ENCODE measurements around the gene ADAMTS18.
"Not testable (repeated sequence)": the region's sequence is repeated elsewhere in the genome, so short reads cannot be mapped to it uniquely, and the experiment has no call there.

ADAMTS18 gene

GRCh38 chr16:77434530-77435271 is at the start of gene ADAMTS18:
Gene ADAMTS18 (minus strand): TSS chr16:77435034. CDS start chr16:77434695, 339 bp downstream.
- no peak for DNase-seq (ENCODE audit: low spot score in 2 of 2)

DNA sequence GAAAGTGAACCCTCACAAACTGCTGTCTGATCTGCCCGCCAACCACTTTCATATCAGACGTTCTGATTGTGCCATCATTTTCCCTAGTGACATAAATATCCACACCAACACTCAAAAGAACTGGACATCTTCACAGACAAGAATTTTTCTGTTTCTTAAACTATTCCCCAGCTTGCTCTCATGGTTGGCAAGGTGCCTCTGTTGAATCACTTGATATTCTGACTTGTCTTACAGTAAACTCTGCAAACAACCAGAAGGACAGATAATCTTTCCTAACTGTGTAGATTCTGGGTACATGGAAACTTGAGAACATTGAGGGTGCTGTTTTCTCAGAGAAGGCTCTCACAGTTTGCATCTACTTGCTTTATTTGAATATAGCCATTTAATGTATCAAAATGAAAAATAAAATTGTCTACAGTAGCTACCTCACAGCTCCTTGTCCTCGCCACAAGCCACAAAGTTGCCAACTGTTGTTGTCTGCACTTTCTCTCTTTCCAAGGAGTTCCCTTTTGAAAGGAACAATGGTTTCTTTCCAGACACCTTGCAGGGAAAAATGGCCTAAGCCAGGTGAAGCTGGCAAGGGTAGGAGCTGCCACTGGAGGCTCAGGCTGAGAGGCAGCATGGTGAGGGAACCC is 46.0 kb upstream of the ADAMTS18 start:
- H3K36me3 ChIP-seq (replicated peaks) = no peaks in the 10 kb centered on the region
- H3K9me3 ChIP-seq = no peaks in the 10 kb centered on the region
- H3K27me3 ChIP-seq (ENCODE audit: low read depth) = no peaks in the 10 kb centered on the region
- DNase-seq (ENCODE audit: low spot score in 2 of 2) = no peak
- in situ Hi-C loops (cut with MboI; ENCODE audit: low sequenced_read_pairs) = no loop called here
- no peak overlapping the region for H3K4me3 ChIP-seq
- H3K4me1 ChIP-seq = no peaks in the 10 kb centered on the region

More at GRCh38 chr16:77434530-77435271, at the start of gene ADAMTS18:
- Histone ChIP-seq H3K27me3 (ENCODE audit: low read depth) (peaks cover 11% of the 10 kb centered on the region), H3K4me1 (no peaks in the 10 kb centered on the region), H3K36me3 (replicated peaks) (no peaks in the 10 kb centered on the region), H3K4me3 (no peak within 1 kb of the TSS), H3K9me3 (no peaks in the 10 kb centered on the region)
- in situ Hi-C loops (cut with MboI; ENCODE audit: low sequenced_read_pairs) = no loop called here

DNA sequence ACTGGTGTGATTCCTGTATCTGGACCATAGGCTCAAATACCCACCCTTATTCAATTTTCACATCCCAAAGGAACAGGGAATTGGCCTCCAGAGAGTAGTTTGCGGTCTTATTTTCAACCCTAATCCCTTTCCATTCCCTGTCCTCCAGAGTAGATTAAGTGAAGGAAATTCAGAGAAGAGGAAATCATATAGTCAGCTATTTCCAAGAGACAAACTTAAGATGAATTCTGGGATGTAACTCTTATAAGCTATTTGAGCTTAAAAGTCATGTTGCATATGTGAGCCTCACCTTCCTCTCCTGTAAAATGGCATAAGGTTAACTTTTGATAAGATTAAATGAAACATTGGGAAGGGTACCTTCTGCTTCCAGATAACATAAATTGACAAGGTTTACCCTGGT is 37.4 kb upstream of the ADAMTS18 start:
- no peak for DNase-seq (ENCODE audit: low spot score in 2 of 2)
- H3K4me3 ChIP-seq = no peak overlapping the region
- in situ Hi-C loops (cut with MboI; ENCODE audit: low sequenced_read_pairs) = no loop called here
- H3K27me3 ChIP-seq (ENCODE audit: low read depth) = no peaks in the 10 kb centered on the region
- H3K9me3 ChIP-seq = no peaks in the 10 kb centered on the region
- no peaks in the 10 kb centered on the region for H3K36me3 ChIP-seq (replicated peaks)
- no peaks in the 10 kb centered on the region for H3K4me1 ChIP-seq

DNA sequence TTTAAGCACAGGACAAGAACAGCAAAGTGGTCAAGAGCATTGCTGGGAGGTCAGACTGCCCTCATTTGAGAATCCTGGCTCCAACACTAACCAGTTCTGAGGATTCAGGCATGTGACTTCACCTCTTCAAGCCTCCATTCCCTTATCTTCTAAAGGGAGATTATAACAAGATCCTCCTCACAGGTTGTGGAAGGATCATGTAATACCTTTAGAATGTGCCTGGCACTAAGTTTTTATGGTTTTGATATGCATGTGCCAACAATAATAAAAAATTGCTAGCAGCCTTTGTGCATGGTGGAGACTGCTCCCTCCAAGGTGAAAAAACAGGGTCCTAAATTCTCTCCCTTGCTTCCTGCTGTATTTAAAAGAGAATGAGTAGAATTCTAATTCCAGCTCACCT is 36.0 kb upstream of the ADAMTS18 start:
- Histone ChIP-seq H3K4me3 (no peak overlapping the region), H3K36me3 (replicated peaks) (no peaks in the 10 kb centered on the region), H3K9me3 (no peaks in the 10 kb centered on the region), H3K27me3 (ENCODE audit: low read depth) (no peaks in the 10 kb centered on the region), H3K4me1 (no peaks in the 10 kb centered on the region)
- DNase-seq (ENCODE audit: low spot score in 2 of 2) = no peak
- in situ Hi-C loops (cut with MboI; ENCODE audit: low sequenced_read_pairs) = no loop called here

DNA sequence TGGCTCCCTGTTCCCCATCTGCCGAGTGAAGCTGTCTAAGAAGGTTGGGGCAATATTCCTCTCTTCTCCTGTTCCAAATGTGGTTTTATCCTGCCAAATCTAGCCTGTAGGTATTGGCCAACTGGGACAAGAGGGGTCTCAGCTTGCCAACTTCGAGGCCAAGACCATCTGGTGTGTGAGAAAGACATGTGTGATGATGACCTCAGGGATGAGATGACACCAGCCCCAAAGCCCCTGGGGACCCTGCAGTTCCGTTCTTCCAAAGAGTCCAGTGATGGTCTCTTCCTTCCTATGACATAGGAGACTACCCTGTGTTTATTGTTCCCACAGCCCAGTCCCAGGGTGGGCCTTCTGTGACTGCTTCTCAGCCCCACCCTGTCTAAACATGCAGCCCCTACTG is 34.8 kb upstream of the ADAMTS18 start:
- in situ Hi-C loops (cut with MboI; ENCODE audit: low sequenced_read_pairs) = no loop called here
- Histone ChIP-seq H3K4me3 (no peak overlapping the region), H3K36me3 (replicated peaks) (no peaks in the 10 kb centered on the region), H3K27me3 (ENCODE audit: low read depth) (no peaks in the 10 kb centered on the region), H3K4me1 (no peaks in the 10 kb centered on the region), H3K9me3 (no peaks in the 10 kb centered on the region)
- DNase-seq (ENCODE audit: low spot score in 2 of 2) = no peak

DNA sequence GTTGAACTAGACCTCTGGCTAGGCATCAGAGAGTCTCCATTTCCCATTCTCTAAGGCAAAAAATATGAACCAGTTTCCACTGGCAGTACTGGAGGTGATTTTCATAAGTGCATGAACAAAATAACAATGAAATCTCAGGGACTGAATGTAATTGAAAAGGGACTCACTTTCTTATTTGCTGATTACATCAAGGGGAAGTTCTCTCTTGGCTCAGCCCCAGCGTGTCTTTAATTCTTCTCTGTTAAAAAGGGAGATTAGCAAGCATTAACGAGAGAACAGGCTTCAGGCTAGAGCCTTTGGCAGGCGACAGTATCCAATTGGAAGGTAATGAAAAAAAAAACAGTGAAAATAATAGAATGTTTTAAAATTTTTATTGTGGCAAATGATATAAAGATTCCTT is 34.0 kb upstream of the ADAMTS18 start:
- Histone ChIP-seq H3K9me3 (no peaks in the 10 kb centered on the region), H3K27me3 (ENCODE audit: low read depth) (no peaks in the 10 kb centered on the region), H3K36me3 (replicated peaks) (no peaks in the 10 kb centered on the region), H3K4me3 (no peak overlapping the region), H3K4me1 (no peaks in the 10 kb centered on the region)
- no peak for DNase-seq (ENCODE audit: low spot score in 2 of 2)
- in situ Hi-C loops (cut with MboI; ENCODE audit: low sequenced_read_pairs) = no loop called here

DNA sequence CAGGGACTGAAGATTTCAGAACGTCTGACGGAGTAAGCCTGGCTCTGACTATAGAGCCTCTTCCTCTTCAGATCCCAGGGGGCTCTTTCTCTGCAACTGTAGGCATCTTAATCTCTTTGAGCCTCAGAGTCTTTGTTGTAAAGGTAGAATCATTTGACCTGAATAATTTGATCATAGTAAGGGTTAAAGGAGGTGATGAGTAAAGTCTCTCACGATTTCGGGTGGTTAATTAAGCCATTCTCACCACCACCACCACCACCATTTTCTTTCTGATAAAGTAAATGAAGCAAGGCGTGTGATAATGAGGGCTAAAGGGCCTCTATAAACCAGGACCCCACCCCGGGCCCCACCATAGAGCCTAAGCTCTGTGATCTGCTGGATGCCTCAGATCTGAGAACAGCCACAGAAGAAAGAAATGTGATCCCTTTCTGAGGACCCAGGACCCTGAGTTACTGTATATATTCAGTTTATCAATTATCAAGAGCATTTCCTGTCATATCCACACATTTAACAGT is 33.0 kb upstream of the ADAMTS18 start:
- H3K9me3 ChIP-seq = no peaks in the 10 kb centered on the region
- in situ Hi-C loops (cut with MboI; ENCODE audit: low sequenced_read_pairs) = no loop called here

GRCh38 chr16:77463659-77464058 is 28.8 kb upstream of the ADAMTS18 start:
- H3K27me3 ChIP-seq (ENCODE audit: low read depth); H3K36me3 ChIP-seq (replicated peaks); H3K4me3 ChIP-seq; H3K9me3 ChIP-seq; in situ Hi-C loops (cut with MboI; ENCODE audit: low sequenced_read_pairs); DNase-seq (ENCODE audit: low spot score in 2 of 2); H3K4me1 ChIP-seq: not testable (repeated sequence)

More for the DNA sequence above, 33.0 kb upstream of the ADAMTS18 start:
- H3K36me3 ChIP-seq (replicated peaks) = no peaks in the 10 kb centered on the region
- no peaks in the 10 kb centered on the region for H3K4me1 ChIP-seq
- no peak overlapping the region for H3K4me3 ChIP-seq
- DNase-seq (ENCODE audit: low spot score in 2 of 2) = no peak
- no peaks in the 10 kb centered on the region for H3K27me3 ChIP-seq (ENCODE audit: low read depth)

GRCh38 chr16:77462894-77463293 is 28.1 kb upstream of the ADAMTS18 start:
- H3K36me3 ChIP-seq (replicated peaks) = no peaks in the 10 kb centered on the region
- H3K9me3 ChIP-seq = no peaks in the 10 kb centered on the region
- H3K4me3 ChIP-seq = no peak overlapping the region
- no peaks in the 10 kb centered on the region for H3K27me3 ChIP-seq (ENCODE audit: low read depth)
- no peak for DNase-seq (ENCODE audit: low spot score in 2 of 2)
- in situ Hi-C loops (cut with MboI; ENCODE audit: low sequenced_read_pairs) = no loop called here
- H3K4me1 ChIP-seq = no peaks in the 10 kb centered on the region

DNA sequence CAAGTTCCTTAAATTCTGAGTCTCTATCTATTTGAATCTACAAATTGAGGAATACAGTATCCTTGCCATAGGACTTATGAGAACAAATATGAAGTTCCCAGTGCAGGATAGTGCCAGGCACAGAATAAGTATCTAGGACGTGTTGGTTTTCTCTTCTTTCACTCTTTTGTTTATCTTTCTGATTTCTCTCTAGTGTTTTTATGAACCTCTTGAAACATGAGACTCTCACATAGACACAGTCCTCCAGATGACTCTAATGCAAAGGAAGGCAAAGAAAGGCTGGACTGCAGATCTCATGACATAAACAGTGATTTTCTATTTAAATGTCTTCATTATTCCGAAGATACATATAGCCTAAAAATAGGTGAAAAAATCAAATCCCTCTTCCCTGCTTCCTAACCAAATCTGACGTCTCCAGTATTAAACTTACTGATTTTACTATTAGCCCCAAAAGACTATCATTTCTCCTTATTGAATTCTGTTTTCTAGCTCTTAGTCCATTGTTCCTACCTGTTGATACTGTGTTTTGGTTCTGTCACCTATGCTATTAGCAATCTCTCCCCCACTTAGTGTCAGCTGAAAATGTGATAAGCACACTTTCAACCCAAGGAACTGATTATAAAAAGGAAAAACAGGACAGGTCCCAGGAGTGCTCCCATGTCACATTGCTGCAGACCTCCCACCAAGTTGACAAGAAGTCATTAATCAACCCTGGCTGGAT is 24.9 kb upstream of the ADAMTS18 start:
- in situ Hi-C loops (cut with MboI; ENCODE audit: low sequenced_read_pairs) = no loop called here
- H3K9me3 ChIP-seq = no peaks in the 10 kb centered on the region
- H3K27me3 ChIP-seq (ENCODE audit: low read depth) = no peaks in the 10 kb centered on the region
- no peak for DNase-seq (ENCODE audit: low spot score in 2 of 2)
- no peaks in the 10 kb centered on the region for H3K36me3 ChIP-seq (replicated peaks)
- H3K4me1 ChIP-seq = no peaks in the 10 kb centered on the region
- no peak overlapping the region for H3K4me3 ChIP-seq

DNA sequence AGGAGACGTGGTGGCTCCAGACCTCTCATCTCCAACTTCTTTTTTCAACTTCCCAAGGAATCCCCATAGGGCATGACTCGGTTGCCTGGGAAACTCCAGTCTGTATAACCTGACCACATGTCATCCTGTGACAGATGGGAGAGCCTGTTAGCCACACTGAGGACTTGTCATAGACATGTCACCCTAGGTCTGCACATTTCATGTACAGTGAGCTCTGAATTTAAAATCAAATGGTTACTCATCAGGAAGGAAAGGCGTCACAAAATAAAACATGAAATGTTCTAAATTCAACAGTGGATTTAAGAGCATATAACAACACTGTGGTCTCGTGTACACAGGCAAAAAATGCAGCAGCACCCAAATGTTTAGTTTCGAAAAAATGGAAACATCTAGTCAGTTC is 22.2 kb upstream of the ADAMTS18 start:
- H3K4me3 ChIP-seq = no peak overlapping the region
- in situ Hi-C loops (cut with MboI; ENCODE audit: low sequenced_read_pairs) = no loop called here
- DNase-seq (ENCODE audit: low spot score in 2 of 2) = no peak
- no peaks in the 10 kb centered on the region for H3K9me3 ChIP-seq
- no peaks in the 10 kb centered on the region for H3K4me1 ChIP-seq
- no peaks in the 10 kb centered on the region for H3K36me3 ChIP-seq (replicated peaks)
- no peaks in the 10 kb centered on the region for H3K27me3 ChIP-seq (ENCODE audit: low read depth)

GRCh38 chr16:77452243-77452642 is 17.4 kb upstream of the ADAMTS18 start:
- in situ Hi-C loops (cut with MboI; ENCODE audit: low sequenced_read_pairs) = no loop called here
- Histone ChIP-seq H3K9me3 (no peaks in the 10 kb centered on the region), H3K4me3 (no peak overlapping the region), H3K4me1 (no peaks in the 10 kb centered on the region), H3K27me3 (ENCODE audit: low read depth) (no peaks in the 10 kb centered on the region), H3K36me3 (replicated peaks) (no peaks in the 10 kb centered on the region)
- no peak for DNase-seq (ENCODE audit: low spot score in 2 of 2)

DNA sequence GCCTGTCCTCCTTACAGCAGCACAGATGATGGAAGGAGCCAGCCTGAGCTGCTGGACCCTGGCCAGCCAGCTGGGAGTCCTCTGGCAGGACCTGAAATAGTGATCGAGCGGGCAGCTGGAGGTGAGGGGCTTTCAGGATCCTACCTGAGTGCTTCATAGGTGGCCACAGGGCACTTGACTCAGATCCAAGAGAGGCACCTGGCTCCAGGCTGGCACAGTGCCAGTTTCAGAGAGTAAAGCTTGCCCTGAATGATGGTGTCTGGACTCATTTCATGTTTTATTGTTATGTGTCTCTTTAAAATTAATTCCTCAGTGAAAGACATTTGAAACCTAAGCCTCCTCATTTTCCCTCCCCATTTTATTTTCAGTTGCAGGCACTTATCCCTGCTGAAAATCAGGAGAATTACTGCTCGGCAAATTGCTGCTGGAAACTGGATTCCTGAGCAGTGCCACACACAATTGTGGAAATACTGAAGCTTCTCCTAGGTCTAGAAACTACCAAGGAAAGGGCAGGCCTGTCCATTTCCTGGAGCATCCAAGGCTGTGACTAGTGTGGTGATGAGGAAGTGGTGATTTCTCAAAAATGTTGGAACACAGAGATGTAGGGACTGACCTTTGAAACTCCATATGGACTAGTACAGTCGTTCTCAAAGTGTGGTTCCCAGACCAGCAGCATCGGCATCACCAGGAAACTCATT is 16.1 kb upstream of the ADAMTS18 start:
- in situ Hi-C loops (cut with MboI; ENCODE audit: low sequenced_read_pairs) = no loop called here
- Histone ChIP-seq H3K9me3 (no peaks in the 10 kb centered on the region), H3K27me3 (ENCODE audit: low read depth) (no peaks in the 10 kb centered on the region), H3K4me1 (no peaks in the 10 kb centered on the region), H3K36me3 (replicated peaks) (no peaks in the 10 kb centered on the region), H3K4me3 (no peak overlapping the region)
- no peak for DNase-seq (ENCODE audit: low spot score in 2 of 2)

All from HAP-1 (cell line).